A673 (cell line): ENCODE results near the gene BRD4. TPM values are rescaled to one million over a fixed set of nuclear protein-coding genes. Genes with fewer than 3 reads are reported as not detected.

Experiments used
- BruUV-seq: library from RNA; stranded (reverse); fragments of 400-500 nt; replicated peaks from 2 replicates; lab custom pipeline; 2021; lab: Mats Ljungman, UMichigan
- CTCF ChIA-PET: fragments of 300-600 bp; sonication (Branson Sonifier 250); formaldehyde crosslinking; loops from one replicate; lab custom pipeline; 2022; ENCODE audit warnings: antibody characterized with exemption; lab: Charles Lee
- POLR2A ChIA-PET: fragments of 300-600 bp; sonication (Branson Sonifier 250); formaldehyde crosslinking; loops from one replicate; lab custom pipeline; 2022; ENCODE audit warnings: antibody characterized with exemption; ENCODE audit not compliant: low non-redundant PET; lab: Charles Lee
- DNase-seq: peaks from one replicate; pipeline ENCODE4 v3.0.0-alpha.2; 2015; ENCODE audit warnings: low spot score
- H3K27ac ChIP-seq: fragments of 200-600 bp; sonication (generic); 2 replicates; pipeline ENCODE4 v1.5.1; 2016; ENCODE audit warnings: mixed run types, low read depth, mild to moderate bottlenecking, mixed read lengths, antibody characterized with exemption, low read length; ENCODE audit not compliant: poor library complexity, severe bottlenecking
- H3K27me3 ChIP-seq: fragments of 200-600 bp; sonication (generic); replicated peaks from 2 replicates; pipeline ENCODE4 v1.6.1; 2017; ENCODE audit warnings: mixed run types, low read depth, mild to moderate bottlenecking, mixed read lengths, antibody characterized with exemption, low read length; ENCODE audit not compliant: insufficient read depth, poor library complexity
- H3K36me3 ChIP-seq: fragments of 200-600 bp; sonication (generic); 2 replicates; pipeline ENCODE4 v1.6.1; 2016; ENCODE audit warnings: mixed run types, mild to moderate bottlenecking, mixed read lengths, antibody characterized with exemption, low read length; ENCODE audit not compliant: insufficient read depth, poor library complexity, severe bottlenecking
- H3K4me1 ChIP-seq: fragments of 200-600 bp; sonication (generic); 2 replicates; pipeline ENCODE4 v1.6.1; 2017; ENCODE audit warnings: mixed run types, mild to moderate bottlenecking, mixed read lengths, antibody characterized with exemption, low read length; ENCODE audit not compliant: insufficient read depth, poor library complexity, severe bottlenecking
- H3K4me3 ChIP-seq: fragments of 200-600 bp; sonication (generic); 2 replicates; pipeline ENCODE4 v1.5.1; 2016; ENCODE audit warnings: low read depth, mixed run types, mild to moderate bottlenecking, mixed read lengths, low read length; ENCODE audit not compliant: poor library complexity, severe bottlenecking
- H3K9me3 ChIP-seq: fragments of 200-600 bp; sonication (generic); 2 replicates; pipeline ENCODE4 v1.6.1; 2016; ENCODE audit warnings: mixed run types, low read depth, mild to moderate bottlenecking, mixed read lengths, antibody characterized with exemption, low read length; ENCODE audit not compliant: poor library complexity, severe bottlenecking
- CTCF ChIP-seq: fragments of 300-800, 200-600 bp; sonication (generic); conservative IDR thresholded peaks from 2 replicates; pipeline ENCODE4 v1.5.1; 2017; ENCODE audit warnings: low read depth, mild to moderate bottlenecking, antibody characterized with exemption, low read length, moderate library complexity, mixed read lengths
- EZH2 ChIP-seq: fragments of 200-600 bp; sonication (generic); IDR thresholded peaks from 2 replicates; pipeline ENCODE4 v1.6.1; 2017; ENCODE audit warnings: borderline replicate concordance, low read depth, mild to moderate bottlenecking, mixed read lengths, antibody characterized with exemption, low read length; ENCODE audit not compliant: poor library complexity, severe bottlenecking
- intact Hi-C: fragments of 100-400 bp; cut with micrococcal nuclease; formaldehyde crosslinking; loops from one replicate; pipeline ENCODE4 v1.10.0; 2022; ENCODE audit not compliant: unreplicated experiment
- total RNA-seq: library from RNA; stranded (reverse); gene quantifications from 2 replicates; pipeline ENCODE4 v1.2.3, GENCODE V29; 2021

The BRD4 gene
- total RNA-seq, 1 experiment from 2014 or later, result 174 TPM

- peak overlapping the region; percentile 41 for H3K27ac ChIP-seq
- CTCF ChIA-PET, result no interaction called here
- POLR2A ChIA-PET, result interaction anchor here (0.8 kb wide), 1 partner anchor 12 kb away, joined by 3 read pairs; no protein-coding TSS in a partner anchor
These were observed 29.1 kb downstream of the BRD4 start for GRCh38 chr19:15303105-15303780.

GRCh38 chr19:15300533-15301197 lies 31.7 kb downstream of the BRD4 start:
- peak; percentile 53 for DNase-seq
- peak overlapping the region; percentile 92 for H3K27ac ChIP-seq
- intact Hi-C loops, result no loop called here
- ChIA-PET POLR2A (interaction anchor here (1.0 kb wide), 1 partner anchor 20 kb away, joined by 5 read pairs; no protein-coding TSS in a partner anchor), CTCF (no interaction called here)
- peaks cover 5% of the 10 kb centered on the region for H3K9me3 ChIP-seq
- no peaks in the 10 kb centered on the region for H3K27me3 ChIP-seq
- peaks cover 12% of the 10 kb centered on the region for H3K36me3 ChIP-seq
- peaks cover 63% of the 10 kb centered on the region for H3K4me1 ChIP-seq
- H3K4me3 ChIP-seq, result no peak overlapping the region
- BruUV-seq, result TSS peak; percentile 45
- no peak for TF ChIP-seq CTCF

More at GRCh38 chr19:15303105-15303780, 29.1 kb downstream of the BRD4 start:
- Histone ChIP-seq H3K4me1 (peaks cover 47% of the 10 kb centered on the region), H3K27me3 (no peaks in the 10 kb centered on the region), H3K4me3 (no peak overlapping the region), H3K36me3 (no peaks in the 10 kb centered on the region), H3K9me3 (peaks cover 5% of the 10 kb centered on the region)
- TF ChIP-seq EZH2, result no peak
- TF ChIP-seq CTCF, result no peak
- intact Hi-C loops, result no loop called here
- no peak for DNase-seq
- BruUV-seq, result no TSS peak

GRCh38 chr19:15299568-15300409 lies 32.5 kb downstream of the BRD4 start:
- intact Hi-C loops, result no loop called here
- no TSS peak for BruUV-seq
- CTCF ChIA-PET, result no interaction called here

More at GRCh38 chr19:15299568-15300409, 32.5 kb downstream of the BRD4 start:
- Histone ChIP-seq H3K27me3 (no peaks in the 10 kb centered on the region), H3K4me1 (peaks cover 70% of the 10 kb centered on the region), H3K36me3 (peaks cover 12% of the 10 kb centered on the region), H3K4me3 (no peak overlapping the region), H3K9me3 (no peaks in the 10 kb centered on the region), H3K27ac (peak overlapping the region; percentile 92)
- TF ChIP-seq EZH2 (no peak), CTCF (no peak)
- POLR2A ChIA-PET, result interaction anchor here (1.0 kb wide), 1 partner anchor 19 kb away, joined by 5 read pairs; no protein-coding TSS in a partner anchor
- no peak for DNase-seq
